Esophagus squamous epithelium (tissue), 5 donors: Measurements from ENCODE around the gene GTPBP1. TPM values are rescaled to one million over a fixed set of nuclear protein-coding genes. Genes with fewer than 3 reads are reported as not detected.

Experiments used
- DNase-seq: peaks from one replicate; lab custom pipeline; 2025; lab: John Stamatoyannopoulos, UW
- H3K27ac ChIP-seq, 4 donors: fragments of 200-600 bp; sonication (generic); one replicate each; pipeline ENCODE4 v1.5.1; 2016 to 2019; ENCODE audit warnings: mild to moderate bottlenecking in 1 of 4
- H3K27me3 ChIP-seq, 4 donors: fragments of 200-600 bp; sonication (generic); 1 replicate in 3 of 4; 2 replicates in 1 of 4; pipeline versions ENCODE4 v1.5.1 to v1.6.0; 2017 to 2021; ENCODE audit warnings: antibody characterized with exemption in 1 of 4
- H3K36me3 ChIP-seq, 3 donors: fragments of 200-600 bp; sonication (generic); one replicate each; pipeline ENCODE4 v1.5.1; 2016 to 2019
- H3K4me1 ChIP-seq, 3 donors: fragments of 200-600 bp; sonication (generic); one replicate each; pipeline ENCODE4 v1.5.1; 2017 to 2019
- H3K4me3 ChIP-seq, 4 donors: fragments of 200-600 bp; sonication (generic); 1 replicate in 3 of 4; 2 replicates in 1 of 4; pipeline ENCODE4 v1.5.1; 2016 to 2019; ENCODE audit warnings: mild to moderate bottlenecking in 2 of 4, moderate library complexity in 1 of 4
- H3K9me3 ChIP-seq, 3 donors: fragments of 200-600 bp; sonication (generic); one replicate each; pipeline ENCODE4 v1.5.1; 2016 to 2019
- CTCF ChIP-seq, 6 experiments: fragments of 450-650 bp in 4 of 6; fragments of 200-600 bp in 2 of 6; sonication (generic) in 2 of 6; IDR thresholded peaks; one replicate each; pipeline ENCODE4 v1.5.1; 2016 to 2019; ENCODE audit warnings: antibody characterized with exemption in 6 of 6, mild to moderate bottlenecking in 4 of 6, moderate library complexity in 4 of 6
- POLR2A ChIP-seq, 4 donors: fragments of 450-650 bp; IDR thresholded peaks; one replicate each; pipeline ENCODE4 v1.6.1; 2017; ENCODE audit warnings: antibody characterized with exemption in 4 of 4, mild to moderate bottlenecking in 4 of 4, moderate library complexity in 3 of 4
- WGBS, 2 donors: methylation state at CpG; one replicate each; pipeline ENCODE4 v1.1.5; 2018; 5-methylcytosine and 5-hydroxymethylcytosine counted together
- intact Hi-C: fragments of 100-400 bp; cut with DNase I; formaldehyde crosslinking; loops from one replicate; pipeline ENCODE4 v1.15.0; 2022
- total RNA-seq, 4 donors: library from RNA; depleted of rRNA; stranded (reverse); fragments of >200 nt; gene quantifications; one replicate each; pipeline ENCODE4 v1.1.0, GENCODE V29; 2016
- donor health status: DM: yes; HTN: yes; CAD: no.

GTPBP1 gene
- total RNA-seq, 4 donors from 2014 or later = 15.3 to 37.4 (median 32.0) TPM

DNA sequence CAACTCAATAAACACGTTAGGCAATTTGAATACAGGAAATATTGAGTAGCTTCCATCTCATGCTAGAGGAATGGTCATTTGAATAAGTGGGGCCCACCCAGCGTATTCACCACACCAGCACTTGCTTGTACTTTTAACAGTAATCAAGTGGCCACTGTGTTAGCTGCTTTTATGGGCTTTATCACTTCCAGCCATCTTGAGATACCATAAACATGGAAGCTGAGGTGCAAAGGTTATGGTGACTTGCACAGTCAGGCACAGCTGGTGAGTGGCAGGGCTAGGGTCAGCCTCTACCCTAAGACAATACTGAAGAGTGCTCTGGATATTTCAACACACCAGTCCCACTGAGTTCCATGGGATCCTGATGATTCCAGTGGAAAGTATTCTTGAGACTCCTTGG, 11.7 kb upstream of the GTPBP1 start:
- no peak for DNase-seq
- 80 to 81% methylated on average over 2 of the region's 2 CpGs for WGBS, 2 donors
- intact Hi-C loops = no loop called here
- Histone ChIP-seq H3K9me3 (no peaks in the 10 kb centered on the region), H3K36me3 (peaks cover 3 to 41% (median 8%) of the 10 kb centered on the region in 3 donors), H3K4me1 (peaks cover 21 to 44% (median 39%) of the 10 kb centered on the region in 3 donors), H3K4me3 (no peak overlapping the region), H3K27me3 (no peaks in the 10 kb centered on the region), H3K27ac (no peak overlapping the region)
- TF ChIP-seq POLR2A (IDR thresholded peaks at IDR 0.05) = no peak
- TF ChIP-seq CTCF (IDR thresholded peaks at IDR 0.05) = no peak

DNA sequence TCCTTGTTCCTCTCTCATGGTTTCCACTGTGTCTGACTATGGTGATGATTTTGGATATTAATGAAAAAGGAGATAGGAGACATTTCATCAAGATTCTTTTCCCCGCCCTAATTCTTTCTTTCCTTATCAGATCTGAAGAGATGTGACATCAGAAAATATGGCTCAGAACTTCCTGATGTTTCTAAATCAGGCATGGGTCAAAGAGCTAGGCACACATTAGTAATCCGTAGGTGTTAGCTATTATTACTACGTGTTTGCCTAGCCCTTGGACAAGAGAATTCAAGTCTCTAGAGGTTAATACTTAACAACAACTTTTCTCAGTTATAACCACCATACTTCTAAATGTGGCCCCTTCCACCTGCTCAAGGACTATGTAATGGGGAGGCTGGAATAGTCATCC, 10.8 kb upstream of the GTPBP1 start:
- TF ChIP-seq CTCF (IDR thresholded peaks at IDR 0.05) (no peak), POLR2A (IDR thresholded peaks at IDR 0.05) (no peak)
- Histone ChIP-seq H3K9me3 (no peaks in the 10 kb centered on the region), H3K36me3 (peaks cover 3 to 32% (median 8%) of the 10 kb centered on the region in 3 donors), H3K4me1 (peaks cover 30 to 53% (median 46%) of the 10 kb centered on the region in 3 donors), H3K4me3 (no peak overlapping the region), H3K27ac (peak overlapping the region in 2 of 4 donors; percentile 96 to 99), H3K27me3 (no peaks in the 10 kb centered on the region)
- WGBS, 2 donors = 34 to 61% methylated on average over 3 of the region's 3 CpGs
- intact Hi-C loops = no loop called here
- no peak for DNase-seq

DNA sequence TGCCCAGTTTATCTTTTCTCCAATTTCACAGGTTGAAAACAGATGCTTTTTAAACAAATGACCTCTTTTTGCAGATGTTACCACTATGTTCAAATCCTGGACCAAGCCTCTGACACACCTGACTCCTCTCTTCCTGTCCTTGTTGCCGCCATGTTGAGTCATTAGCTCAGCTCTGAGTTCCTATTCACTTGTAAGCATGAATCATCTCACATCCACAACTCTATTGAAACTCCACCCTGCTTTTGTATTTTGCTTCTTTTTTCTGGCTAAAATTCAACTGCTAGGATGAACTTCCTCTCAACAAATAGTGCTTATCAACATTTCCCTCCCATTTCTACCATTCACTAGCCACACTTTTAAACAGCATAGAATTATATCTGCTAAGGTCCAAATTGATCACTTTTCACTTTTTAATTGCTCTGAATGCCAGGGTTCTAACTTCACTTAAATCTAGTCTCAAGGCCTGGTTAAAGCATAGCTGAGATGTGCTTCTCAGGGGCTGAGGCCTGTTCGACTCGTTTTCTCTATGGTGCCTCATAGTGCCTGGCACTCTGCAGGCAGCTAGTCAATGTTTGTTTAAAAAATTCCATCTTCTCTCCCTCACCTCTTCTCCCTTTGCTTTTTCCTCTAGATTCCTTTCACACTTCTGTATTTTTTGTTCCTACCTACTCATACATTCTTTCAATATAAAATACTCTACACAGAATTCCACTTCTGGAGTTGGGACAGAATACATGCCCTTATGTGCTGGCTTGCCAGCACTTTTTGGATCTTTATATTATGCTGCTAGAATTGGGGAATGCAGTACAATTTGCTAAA, 8.9 kb upstream of the GTPBP1 start:
- intact Hi-C loops = no loop called here
- peaks cover 35 to 63% (median 51%) of the 10 kb centered on the region in 3 donors for H3K4me1 ChIP-seq
- peak overlapping the region in 2 of 4 donors; percentile 7 to 84 for H3K4me3 ChIP-seq

DNA sequence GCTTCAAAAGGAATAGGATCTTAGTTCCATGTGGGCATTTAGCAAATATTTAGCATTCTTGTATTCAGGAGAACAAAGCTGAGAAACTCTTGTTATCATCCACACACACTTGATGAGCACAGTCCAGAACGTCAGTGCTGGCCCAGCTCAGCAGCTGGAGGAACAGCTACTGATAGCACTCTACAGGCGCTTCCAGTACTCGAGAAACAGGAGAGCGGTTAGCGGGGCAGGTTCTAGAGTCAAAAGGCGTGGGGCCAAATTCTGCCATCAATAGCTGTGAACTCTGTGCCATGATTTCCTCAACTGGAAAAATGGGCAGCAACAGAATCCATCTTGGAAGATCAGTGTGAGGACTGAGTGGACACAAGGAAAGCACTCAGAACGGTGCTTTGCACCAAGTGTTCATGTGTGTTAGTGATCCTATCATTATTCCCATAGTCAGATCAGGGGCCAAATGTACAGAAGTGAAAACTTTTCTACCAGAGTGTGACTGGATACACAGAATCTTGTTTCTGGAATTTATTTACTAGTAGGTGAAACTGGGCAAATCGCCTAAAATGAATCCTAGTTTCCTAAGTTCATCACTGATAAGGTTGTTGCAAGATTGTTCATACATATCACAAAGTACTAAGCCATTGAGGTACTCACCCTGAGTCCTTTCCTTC, 8.2 kb upstream of the GTPBP1 start:
- H3K4me1 ChIP-seq = peaks cover 35 to 64% (median 53%) of the 10 kb centered on the region in 3 donors
- H3K4me3 ChIP-seq = peak overlapping the region in 2 of 4 donors; percentile 7 to 84
- intact Hi-C loops = no loop called here
- H3K27me3 ChIP-seq = no peaks in the 10 kb centered on the region
- no peaks in the 10 kb centered on the region for H3K9me3 ChIP-seq
- 54 to 65% methylated on average over 8 of the region's 8 CpGs for WGBS, 2 donors
- peak overlapping the region; percentile 70 to 99 (median 98) for H3K27ac ChIP-seq
- H3K36me3 ChIP-seq = peaks cover 0 to 14% (median 8%) of the 10 kb centered on the region in 3 donors
- TF ChIP-seq CTCF (IDR thresholded peaks at IDR 0.05) (no peak), POLR2A (IDR thresholded peaks at IDR 0.05) (no peak)
- no peak for DNase-seq

More for the DNA sequence above, 8.9 kb upstream of the GTPBP1 start:
- peaks cover 3 to 21% (median 8%) of the 10 kb centered on the region in 3 donors for H3K36me3 ChIP-seq
- H3K27ac ChIP-seq = peak overlapping the region; percentile 70 to 99 (median 98)
- H3K9me3 ChIP-seq = no peaks in the 10 kb centered on the region
- TF ChIP-seq CTCF (IDR thresholded peaks at IDR 0.05) (no peak), POLR2A (IDR thresholded peaks at IDR 0.05) (peak in 1 of 4 donors; percentile 14)
- H3K27me3 ChIP-seq = no peaks in the 10 kb centered on the region
- DNase-seq = no peak
- 11 to 21% methylated on average over 3 of the region's 3 CpGs for WGBS, 2 donors
